PC-3 (cell line): ENCODE results near the gene SMTNL1. TPM values are rescaled to one million over a fixed set of nuclear protein-coding genes. Genes with fewer than 3 reads are reported as not detected.

ENCODE experiments used
- ATAC-seq: fragments of 200-7000 bp; cut with Tn5 transposase; 2 replicates; pipeline ENCODE4 v1.9.1; 2020; ENCODE audit warnings: mild to moderate bottlenecking, moderate library complexity
- BruUV-seq: library from RNA; stranded (reverse); fragments of 400-500 nt; replicated peaks from 2 replicates; lab custom pipeline; 2021; lab: Mats Ljungman, UMichigan
- CTCF ChIA-PET: fragments of 300-600 bp; sonication (Branson Sonifier 250); formaldehyde crosslinking; loops from one replicate; lab custom pipeline; 2022; ENCODE audit warnings: antibody characterized with exemption; lab: Charles Lee
- POLR2A ChIA-PET: fragments of 300-600 bp; sonication (Branson Sonifier 250); formaldehyde crosslinking; loops from one replicate; lab custom pipeline; 2022; ENCODE audit warnings: antibody characterized with exemption; ENCODE audit not compliant: unreplicated experiment; lab: Charles Lee
- DNase-seq: peaks from one replicate; pipeline ENCODE4 v3.0.0-alpha.2; 2015
- H2AFZ ChIP-seq: fragments of 300-600 bp; sonication (generic); 2 replicates; pipeline ENCODE4 v1.6.0; 2016; ENCODE audit warnings: antibody characterized with exemption, low read length
- H3F3A ChIP-seq: fragments of 300-600 bp; sonication (generic); one replicate; pipeline ENCODE4 v1.6.0; 2017; ENCODE audit warnings: antibody characterized with exemption, low read length, control low read depth, mild to moderate bottlenecking; ENCODE audit not compliant: unreplicated experiment
- H3K27ac ChIP-seq: fragments of 300-600 bp; sonication (generic); 2 replicates; pipeline ENCODE4 v1.5.1; 2016; ENCODE audit warnings: mild to moderate bottlenecking, low read length
- H3K27me3 ChIP-seq: fragments of 300-600 bp; sonication (generic); 2 replicates; pipeline ENCODE4 v1.6.1; 2016; ENCODE audit warnings: low read length, mixed read lengths
- H3K36me3 ChIP-seq: fragments of 300-600 bp; sonication (generic); 2 replicates; pipeline ENCODE4 v1.6.1; 2016; ENCODE audit warnings: low read depth, mixed run types, low read length, mixed read lengths
- H3K4me1 ChIP-seq: fragments of 300-600 bp; sonication (generic); 2 replicates; pipeline ENCODE4 v1.5.1; 2016; ENCODE audit warnings: low read length; ENCODE audit not compliant: insufficient read depth
- H3K4me2 ChIP-seq: fragments of 300-600 bp; sonication (generic); 2 replicates; pipeline ENCODE4 v1.6.0; 2016; ENCODE audit warnings: low read length
- H3K4me3 ChIP-seq: fragments of 300-600 bp; sonication (generic); 2 replicates; pipeline ENCODE4 v1.5.1; 2016; ENCODE audit warnings: mild to moderate bottlenecking, low read length, mixed read lengths
- H3K79me2 ChIP-seq: fragments of 300-600 bp; sonication (generic); 2 replicates; pipeline ENCODE4 v1.6.1; 2017; ENCODE audit warnings: low read length, mixed read lengths
- H3K9ac ChIP-seq: fragments of 300-600 bp; sonication (generic); 2 replicates; pipeline ENCODE4 v1.6.0; 2016; ENCODE audit warnings: mild to moderate bottlenecking, low read length
- H3K9me2 ChIP-seq: fragments of 300-600 bp; sonication (generic); replicated peaks from 2 replicates; pipeline ENCODE4 v1.6.1; 2016; ENCODE audit warnings: mixed run types, low read length, mixed read lengths
- H3K9me3 ChIP-seq: fragments of 300-600 bp; sonication (generic); 2 replicates; pipeline ENCODE4 v1.6.1; 2016; ENCODE audit warnings: low read length, mixed read lengths
- H4K20me1 ChIP-seq: fragments of 300-600 bp; sonication (generic); 2 replicates; pipeline ENCODE4 v1.6.1; 2016; ENCODE audit warnings: low read length, mixed read lengths
- CTCF ChIP-seq: fragments of 300-600 bp; sonication (generic); conservative IDR thresholded peaks from 2 replicates; pipeline ENCODE4 v1.5.1; 2017; ENCODE audit warnings: antibody characterized with exemption, low read depth, mild to moderate bottlenecking, low read length
- EZH2 ChIP-seq: fragments of 300-600 bp; sonication (generic); IDR thresholded peaks from one replicate; pipeline ENCODE4 v1.6.1; 2017; ENCODE audit warnings: antibody characterized with exemption, mild to moderate bottlenecking, low read length; ENCODE audit not compliant: unreplicated experiment
- EZH2phosphoT487 ChIP-seq: fragments of 300-600 bp; sonication (generic); IDR thresholded peaks from 2 replicates; pipeline ENCODE4 v1.6.1; 2018; ENCODE audit warnings: mild to moderate bottlenecking, antibody characterized with exemption, low read length, borderline replicate concordance
- intact Hi-C: fragments of 100-400 bp; cut with micrococcal nuclease; formaldehyde crosslinking; loops from 2 replicates; pipeline ENCODE4 v1.9.0; 2023
- total RNA-seq: library from RNA; depleted of rRNA; stranded (reverse); fragments of >200 nt; gene quantifications from 2 replicates; pipeline ENCODE4 v1.2.3, GENCODE V29; 2014

SMTNL1 gene
- total RNA-seq, 1 experiment from 2014 or later: not detected

DNA sequence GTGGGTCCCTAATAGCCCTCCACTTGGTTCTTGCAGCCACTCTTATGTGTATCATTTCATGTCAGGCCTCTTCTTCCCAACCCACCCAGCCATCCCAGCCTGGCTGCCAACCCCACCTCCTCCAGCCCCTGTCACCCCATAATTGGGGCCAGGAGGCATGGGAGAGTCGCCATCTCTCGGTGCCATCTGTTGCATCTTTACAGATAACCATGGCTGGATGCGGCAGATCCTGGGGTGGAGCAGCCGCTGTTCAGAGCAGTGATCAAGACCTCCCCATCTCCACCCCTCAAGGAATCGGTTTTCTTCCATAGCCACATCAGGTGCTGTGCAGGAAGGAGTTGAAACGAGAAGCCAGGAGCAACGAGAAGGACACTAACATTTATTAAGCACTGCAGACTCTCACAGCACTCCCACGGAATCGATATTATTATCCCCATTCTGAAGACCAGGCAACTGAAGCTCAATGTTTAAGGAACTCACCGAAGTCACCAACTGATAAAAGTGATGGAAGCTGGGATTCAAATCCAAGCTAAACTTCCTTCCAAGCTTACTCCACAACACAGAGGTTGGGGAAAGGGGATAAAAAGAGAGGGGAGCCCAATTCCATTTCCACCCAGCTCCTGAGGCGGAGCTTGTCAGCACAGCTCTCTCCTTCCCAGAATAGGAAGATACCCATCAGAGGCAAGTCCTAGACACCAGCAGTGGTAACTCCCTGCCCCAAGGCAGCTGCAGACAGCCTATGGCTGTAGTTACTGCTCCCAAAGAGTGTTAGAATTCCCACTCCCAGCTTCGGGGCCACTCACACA is 24.5 kb upstream of the SMTNL1 start:
- Histone ChIP-seq H3K27me3 (no peaks in the 10 kb centered on the region), H3K9me3 (no peaks in the 10 kb centered on the region), H3K9me2 (no peaks in the 10 kb centered on the region), H3K4me1 (peaks cover 9% of the 10 kb centered on the region), H3K9ac (no peak overlapping the region), H3K36me3 (no peaks in the 10 kb centered on the region), H2AFZ (no peak overlapping the region), H3F3A (no peaks in the 10 kb centered on the region), H3K4me3 (no peak overlapping the region), H4K20me1 (no peaks in the 10 kb centered on the region), H3K79me2 (no peaks in the 10 kb centered on the region), H3K27ac (no peak overlapping the region), H3K4me2 (0 out of 2 replicates have a peak overlapping the region, but pooled peaks have one; percentile 100)
- ChIA-PET CTCF (interaction anchor here (0.7 kb wide), 1 partner anchor 69 kb away, joined by 3 read pairs; no protein-coding TSS in a partner anchor), POLR2A (no interaction called here)
- BruUV-seq: no TSS peak
- DNase-seq (no peak), ATAC-seq (no peak)
- TF ChIP-seq EZH2 (no peak), CTCF (no peak), EZH2phosphoT487 (no peak)
- intact Hi-C loops: no loop called here

GRCh38 chr11:57513452-57513795 is 24.0 kb upstream of the SMTNL1 start:
- CTCF ChIA-PET: interaction anchor here (0.5 to 0.7 kb wide), 2 partner anchors 69 to 168 kb away, joined by 3 to 9 read pairs; no protein-coding TSS in a partner anchor
- no peaks in the 10 kb centered on the region for H3K79me2 ChIP-seq
- H3K27me3 ChIP-seq: no peaks in the 10 kb centered on the region
- H4K20me1 ChIP-seq: no peaks in the 10 kb centered on the region
- no peak for ATAC-seq
- H3K4me2 ChIP-seq: peak overlapping the region; percentile 100; the same call in 1 of the 2 replicates
- intact Hi-C loops: no loop called here
- TSS peak; percentile 33 for BruUV-seq
- no peaks in the 10 kb centered on the region for H3K36me3 ChIP-seq
- no peaks in the 10 kb centered on the region for H3K9me2 ChIP-seq
- H2AFZ ChIP-seq: no peak overlapping the region
- H3K27ac ChIP-seq: no peak overlapping the region
- peaks cover 9% of the 10 kb centered on the region for H3K4me1 ChIP-seq
- TF ChIP-seq EZH2: no peak
- no peak for TF ChIP-seq EZH2phosphoT487
- TF ChIP-seq CTCF: no peak
- no peak overlapping the region for H3K4me3 ChIP-seq
- no peak for DNase-seq
- no peaks in the 10 kb centered on the region for H3F3A ChIP-seq
- H3K9ac ChIP-seq: no peak overlapping the region
- no peaks in the 10 kb centered on the region for H3K9me3 ChIP-seq
- POLR2A ChIA-PET: no interaction called here

DNA sequence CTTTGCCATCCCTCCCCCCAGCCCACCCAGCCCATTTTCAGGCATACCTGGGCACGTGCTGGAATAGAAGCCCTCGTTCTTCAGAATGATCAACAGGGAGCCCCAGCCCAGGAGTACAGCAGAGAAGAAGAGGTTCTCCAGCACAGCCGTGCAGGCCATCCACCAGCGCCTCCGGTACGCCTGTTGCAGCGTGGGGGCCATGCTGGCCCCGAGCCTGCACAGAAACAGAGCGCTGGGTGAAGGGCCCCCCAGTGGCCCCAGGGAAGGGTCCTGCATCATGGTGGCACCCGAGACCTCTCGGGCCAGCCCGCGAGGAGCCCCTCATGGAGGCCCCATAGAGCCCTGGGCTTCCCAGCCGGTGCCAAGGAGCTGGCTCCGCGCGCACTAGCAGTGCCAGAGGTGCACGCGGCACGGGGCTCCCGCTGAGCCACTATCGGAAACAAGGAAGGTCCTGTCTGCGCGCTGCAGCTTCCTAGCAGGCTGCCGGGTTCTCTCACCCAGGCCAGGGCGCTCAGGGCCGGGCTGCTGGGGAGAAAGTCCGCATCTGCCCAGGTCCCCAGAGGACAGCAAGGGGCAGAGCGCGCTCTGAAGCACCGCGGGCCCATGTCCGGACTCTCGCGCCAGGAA is 23.4 kb upstream of the SMTNL1 start:
- H3K4me1 ChIP-seq: peaks cover 9% of the 10 kb centered on the region
- DNase-seq: peak; percentile 41
- H3K36me3 ChIP-seq: no peaks in the 10 kb centered on the region
- CTCF ChIA-PET: interaction anchor here (0.5 to 1.1 kb wide), 2 partner anchors 55 to 168 kb away, joined by 4 to 9 read pairs; no protein-coding TSS in a partner anchor
- POLR2A ChIA-PET: no interaction called here
- H3K79me2 ChIP-seq: no peaks in the 10 kb centered on the region
- no peak for TF ChIP-seq EZH2
- TF ChIP-seq EZH2phosphoT487: no peak
- TF ChIP-seq CTCF: no peak
- intact Hi-C loops: no loop called here
- H3K9me2 ChIP-seq: no peaks in the 10 kb centered on the region
- no peaks in the 10 kb centered on the region for H3K9me3 ChIP-seq
- BruUV-seq: no TSS peak
- H3F3A ChIP-seq: no peaks in the 10 kb centered on the region
- H3K4me3 ChIP-seq: peak overlapping the region; percentile 94
- peak overlapping the region; percentile 62 for H3K9ac ChIP-seq
- peak; percentile 65 for ATAC-seq
- H3K27ac ChIP-seq: no peak overlapping the region
- H3K27me3 ChIP-seq: no peaks in the 10 kb centered on the region
- H2AFZ ChIP-seq: peak overlapping the region; percentile 83
- no peaks in the 10 kb centered on the region for H4K20me1 ChIP-seq
- H3K4me2 ChIP-seq: peak overlapping the region; percentile 100
